A549 (cell line): ENCODE results near the gene COBLL1. TPM values are rescaled to one million over a fixed set of nuclear protein-coding genes. Genes with fewer than 3 reads are reported as not detected.

Experiments used
- ATAC-seq, 2 experiments: fragments of 200-7000 bp in 1 of 2; fragments of >200 bp in 1 of 2; cut with Nextera tagmentation in 1 of 2; cut with Tn5 transposase in 1 of 2; 3 replicates each; pipeline versions ENCODE4 v1.8.0 to v1.9.1; 2018 to 2020; ENCODE audit warnings: mild to moderate bottlenecking in 1 of 2, moderate library complexity in 1 of 2
- CTCF ChIA-PET: fragments of 300-600 bp; sonication (Branson Sonifier 250); formaldehyde crosslinking; extraction: SDS; loops from one replicate; lab custom pipeline; 2021; ENCODE audit warnings: antibody characterized with exemption, inconsistent platforms; lab: Yijun Ruan, JAX
- POLR2A ChIA-PET: fragments of 350-600 bp; formaldehyde crosslinking; extraction: SDS; loops from one replicate; lab custom pipeline; 2021; ENCODE audit warnings: antibody characterized with exemption, inconsistent platforms; lab: Yijun Ruan, JAX
- DNase-seq, 2 experiments: peaks; one replicate each; pipeline versions ENCODE4 v3.0.0 to v3.0.0-alpha.2; 2011 to 2016; ENCODE audit warnings: low read depth in 1 of 2, low spot score in 1 of 2
- FAIRE-seq: peaks from 2 replicates; lab custom pipeline; 2011; peaks lifted over from hg19 to GRCh38; lab: Jason Lieb, UNC
- H3K27ac ChIP-seq, 2 experiments: fragments of >200 bp; sonication (Bioruptor Twin); formaldehyde crosslinking; 3 replicates each; pipeline ENCODE4 v1.5.1; 2016 to 2017
- H3K4me1 ChIP-seq: fragments of >200 bp; sonication (Bioruptor Twin); formaldehyde crosslinking; 3 replicates; pipeline ENCODE4 v1.6.1; 2016
- H3K4me2 ChIP-seq: fragments of >200 bp; sonication (Bioruptor Twin); formaldehyde crosslinking; 3 replicates; pipeline ENCODE4 v1.6.1; 2016
- H3K4me3 ChIP-seq: fragments of >200 bp; sonication (Bioruptor Twin); formaldehyde crosslinking; 3 replicates; pipeline ENCODE4 v1.5.1; 2016
- H3K9me3 ChIP-seq: fragments of >200 bp; sonication (Bioruptor Twin); formaldehyde crosslinking; 3 replicates; pipeline ENCODE4 v1.6.1; 2016
- CBX2 ChIP-seq: fragments of 200-600 bp; sonication (generic); IDR thresholded peaks from 2 replicates; pipeline ENCODE4 v1.6.1; 2016; ENCODE audit warnings: low read depth, mild to moderate bottlenecking, borderline replicate concordance
- CHD2 ChIP-seq: fragments of 150-350 bp; IDR thresholded peaks from 2 replicates; pipeline ENCODE4 v1.6.1; 2014; ENCODE audit warnings: low read length; ENCODE audit not compliant: partially characterized antibody
- CHD4 ChIP-seq: fragments of 200-600 bp; sonication (generic); IDR thresholded peaks from 2 replicates; pipeline ENCODE4 v1.6.1; 2016; ENCODE audit warnings: antibody characterized with exemption, mild to moderate bottlenecking, borderline replicate concordance
- EHF ChIP-seq: fragments of 250-450 bp; sonication (Bioruptor Pico); IDR thresholded peaks from 2 replicates; pipeline ENCODE4 v1.5.0; 2020; ENCODE audit warnings: mild to moderate bottlenecking
- ESRRA ChIP-seq: fragments of 150-350 bp; IDR thresholded peaks from 2 replicates; pipeline ENCODE4 v1.6.1; 2014; ENCODE audit warnings: mild to moderate bottlenecking, low read length, borderline replicate concordance
- FOXS1 ChIP-seq: fragments of 250-450 bp; sonication (Bioruptor Pico); IDR thresholded peaks from 2 replicates; pipeline ENCODE4 v1.5.0; 2020; ENCODE audit warnings: mild to moderate bottlenecking, moderate library complexity
- GATA3 ChIP-seq: IDR thresholded peaks from 2 replicates; pipeline ENCODE4 v1.6.1; 2012; ENCODE audit warnings: borderline replicate concordance
- HOXA7 ChIP-seq: fragments of 250-450 bp; sonication (Bioruptor Pico); IDR thresholded peaks from 2 replicates; pipeline ENCODE4 v1.5.0; 2020; ENCODE audit warnings: mild to moderate bottlenecking, moderate library complexity
- JUNB ChIP-seq: fragments of >200 bp; sonication (Bioruptor Twin); formaldehyde crosslinking; IDR thresholded peaks from 2 replicates; pipeline ENCODE4 v1.6.1; 2016
- KDM1A ChIP-seq: fragments of 200-600 bp; sonication (generic); IDR thresholded peaks from 2 replicates; pipeline ENCODE4 v1.6.1; 2016; ENCODE audit warnings: low read depth, mild to moderate bottlenecking
- KDM5A ChIP-seq: fragments of 200-600 bp; sonication (generic); IDR thresholded peaks from 2 replicates; pipeline ENCODE4 v1.6.1; 2016; ENCODE audit warnings: antibody characterized with exemption, mild to moderate bottlenecking
- MAFK ChIP-seq: fragments of 450-650 bp; IDR thresholded peaks from 2 replicates; pipeline ENCODE4 v1.6.1; 2014; ENCODE audit not compliant: partially characterized antibody
- PHF8 ChIP-seq: fragments of 200-600 bp; sonication (generic); IDR thresholded peaks from 2 replicates; pipeline ENCODE4 v1.6.1; 2016; ENCODE audit warnings: low read depth, mild to moderate bottlenecking, antibody characterized with exemption, moderate library complexity, borderline replicate concordance
- POLR2AphosphoS2 ChIP-seq: conservative IDR thresholded peaks from 2 replicates; pipeline ENCODE4 v1.6.1; 2012; ENCODE audit warnings: low read length, improper control_type of control experiment, inconsistent platforms
- RAD21 ChIP-seq, 2 experiments: fragments of >200 bp in 1 of 2; sonication (Bioruptor Twin) in 1 of 2; formaldehyde crosslinking in 1 of 2; IDR thresholded peaks in 1 of 2; conservative IDR thresholded peaks in 1 of 2; 2 replicates in 1 of 2; 3 replicates in 1 of 2; pipeline ENCODE4 v1.6.1; 2012 to 2018; ENCODE audit warnings: inconsistent platforms in 1 of 2
- RFX5 ChIP-seq: fragments of 450-650 bp; IDR thresholded peaks from 2 replicates; pipeline ENCODE4 v1.7.1; 2014; ENCODE audit warnings: antibody characterized with exemption, mild to moderate bottlenecking, moderate library complexity
- RNF2 ChIP-seq: fragments of 200-600 bp; sonication (generic); IDR thresholded peaks from 2 replicates; pipeline ENCODE4 v1.6.1; 2016; ENCODE audit warnings: low read depth, mild to moderate bottlenecking, antibody characterized with exemption, moderate library complexity, borderline replicate concordance
- SREBF2 ChIP-seq: fragments of 450-650 bp; IDR thresholded peaks from 2 replicates; pipeline ENCODE4 v1.6.1; 2014; ENCODE audit warnings: mild to moderate bottlenecking, moderate library complexity
- ZFP36 ChIP-seq: fragments of 450-650 bp; IDR thresholded peaks from 2 replicates; pipeline ENCODE4 v1.6.1; 2014; ENCODE audit warnings: borderline replicate concordance; ENCODE audit not compliant: partially characterized antibody
- WGBS: methylation state at CpG from one replicate; pipeline ENCODE4 v1.1.6; 2017; ENCODE audit errors: missing lambda C conversion rate; 5-methylcytosine and 5-hydroxymethylcytosine counted together
- polyA plus RNA-seq, 4 experiments: library from polyadenylated mRNA; depleted of rRNA in 3 of 4; stranded (reverse); fragments of >200 nt; fragmentation: RNase III in 1 of 4; extraction: RNeasy Plus Mini Kit Qiagen cat#74134 plus additional on column Dnase treatment in 1 of 4; gene quantifications; 2 replicates in 3 of 4; 3 replicates in 1 of 4; pipeline ENCODE4 v1.2.3, GENCODE V29; 2011 to 2017
- TF ChIP-seq, protein P1 (sequence below): IDR thresholded peaks from 2 replicates; pipeline ENCODE4 v1.6.1; 2012; ENCODE audit warnings: low read depth, borderline replicate concordance
- TF ChIP-seq, protein P2 (sequence below): fragments of 200-600 bp; sonication (generic); IDR thresholded peaks from 2 replicates; pipeline ENCODE4 v1.6.1; 2016; ENCODE audit warnings: antibody characterized with exemption, mild to moderate bottlenecking, moderate library complexity
- TF ChIP-seq, protein P3 (sequence below): IDR thresholded peaks from 2 replicates; pipeline ENCODE4 v1.6.1; 2012
- TF ChIP-seq, protein P4 (sequence below): fragments of >200 bp; sonication (Bioruptor Twin); formaldehyde crosslinking; IDR thresholded peaks from 2 replicates; pipeline ENCODE4 v1.6.1; 2016
- TF ChIP-seq, protein P5 (sequence below): fragments of 250-450 bp; sonication (Bioruptor Pico); IDR thresholded peaks from 2 replicates; pipeline ENCODE4 v1.5.0; 2020; ENCODE audit warnings: low read depth, mild to moderate bottlenecking, moderate library complexity

The COBLL1 gene
- polyA plus RNA-seq, 2 of the 4 experiments (the other 2 are of a cell fraction) = 2.6 to 5.3 TPM

DNA sequence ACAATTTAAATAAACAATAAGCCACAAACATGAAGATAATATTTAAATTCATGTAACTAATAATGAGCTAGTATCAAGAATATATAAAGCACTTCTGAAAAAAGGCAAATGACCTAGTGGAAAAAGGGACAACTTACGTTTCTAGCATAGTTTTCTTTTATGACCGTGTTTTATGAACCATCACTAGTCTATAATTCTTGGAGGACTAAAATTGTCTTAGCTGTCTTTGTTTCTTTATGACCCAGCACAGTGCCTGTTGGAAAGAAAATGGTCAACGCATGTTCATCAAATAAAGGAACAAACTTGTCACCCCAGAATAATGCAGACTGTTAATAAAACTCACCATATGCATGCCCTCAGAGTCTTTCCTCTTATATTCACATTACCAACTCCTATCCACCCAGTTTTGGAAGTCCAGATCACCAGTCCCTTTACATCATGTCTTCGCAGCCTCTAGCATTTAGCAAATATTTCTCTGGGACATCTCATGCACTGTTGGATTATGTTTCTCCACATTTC, 162.9 kb downstream of the COBLL1 start:
- Histone ChIP-seq H3K9me3 (peaks cover 4% of the 10 kb centered on the region; the same call in 1 of the 3 replicates), H3K4me1 (0 out of 3 replicates have a peak, but pooled peaks cover 6% of the 10 kb centered on the region), H3K4me3 (no peak overlapping the region), H3K27ac (no peak overlapping the region), H3K4me2 (no peak overlapping the region)
- POLR2A ChIA-PET = no interaction called here
- WGBS = 94% methylated on average over 4 of the region's 4 CpGs
- FAIRE-seq = no peak
- DNase-seq = no peak
- ATAC-seq = no peak
- TF ChIP-seq SREBF2 = no peak
- TF ChIP-seq, protein P1, sequence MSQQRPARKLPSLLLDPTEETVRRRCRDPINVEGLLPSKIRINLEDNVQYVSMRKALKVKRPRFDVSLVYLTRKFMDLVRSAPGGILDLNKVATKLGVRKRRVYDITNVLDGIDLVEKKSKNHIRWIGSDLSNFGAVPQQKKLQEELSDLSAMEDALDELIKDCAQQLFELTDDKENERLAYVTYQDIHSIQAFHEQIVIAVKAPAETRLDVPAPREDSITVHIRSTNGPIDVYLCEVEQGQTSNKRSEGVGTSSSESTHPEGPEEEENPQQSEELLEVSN = no peak
- TF ChIP-seq JUNB = no peak
- TF ChIP-seq RNF2 = no peak
- TF ChIP-seq, protein P2, sequence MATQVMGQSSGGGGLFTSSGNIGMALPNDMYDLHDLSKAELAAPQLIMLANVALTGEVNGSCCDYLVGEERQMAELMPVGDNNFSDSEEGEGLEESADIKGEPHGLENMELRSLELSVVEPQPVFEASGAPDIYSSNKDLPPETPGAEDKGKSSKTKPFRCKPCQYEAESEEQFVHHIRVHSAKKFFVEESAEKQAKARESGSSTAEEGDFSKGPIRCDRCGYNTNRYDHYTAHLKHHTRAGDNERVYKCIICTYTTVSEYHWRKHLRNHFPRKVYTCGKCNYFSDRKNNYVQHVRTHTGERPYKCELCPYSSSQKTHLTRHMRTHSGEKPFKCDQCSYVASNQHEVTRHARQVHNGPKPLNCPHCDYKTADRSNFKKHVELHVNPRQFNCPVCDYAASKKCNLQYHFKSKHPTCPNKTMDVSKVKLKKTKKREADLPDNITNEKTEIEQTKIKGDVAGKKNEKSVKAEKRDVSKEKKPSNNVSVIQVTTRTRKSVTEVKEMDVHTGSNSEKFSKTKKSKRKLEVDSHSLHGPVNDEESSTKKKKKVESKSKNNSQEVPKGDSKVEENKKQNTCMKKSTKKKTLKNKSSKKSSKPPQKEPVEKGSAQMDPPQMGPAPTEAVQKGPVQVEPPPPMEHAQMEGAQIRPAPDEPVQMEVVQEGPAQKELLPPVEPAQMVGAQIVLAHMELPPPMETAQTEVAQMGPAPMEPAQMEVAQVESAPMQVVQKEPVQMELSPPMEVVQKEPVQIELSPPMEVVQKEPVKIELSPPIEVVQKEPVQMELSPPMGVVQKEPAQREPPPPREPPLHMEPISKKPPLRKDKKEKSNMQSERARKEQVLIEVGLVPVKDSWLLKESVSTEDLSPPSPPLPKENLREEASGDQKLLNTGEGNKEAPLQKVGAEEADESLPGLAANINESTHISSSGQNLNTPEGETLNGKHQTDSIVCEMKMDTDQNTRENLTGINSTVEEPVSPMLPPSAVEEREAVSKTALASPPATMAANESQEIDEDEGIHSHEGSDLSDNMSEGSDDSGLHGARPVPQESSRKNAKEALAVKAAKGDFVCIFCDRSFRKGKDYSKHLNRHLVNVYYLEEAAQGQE = no peak
- no peak for TF ChIP-seq KDM5A
- TF ChIP-seq CHD2 = no peak
- no peak for TF ChIP-seq ZFP36
- no peak for TF ChIP-seq POLR2AphosphoS2
- TF ChIP-seq, protein P3, sequence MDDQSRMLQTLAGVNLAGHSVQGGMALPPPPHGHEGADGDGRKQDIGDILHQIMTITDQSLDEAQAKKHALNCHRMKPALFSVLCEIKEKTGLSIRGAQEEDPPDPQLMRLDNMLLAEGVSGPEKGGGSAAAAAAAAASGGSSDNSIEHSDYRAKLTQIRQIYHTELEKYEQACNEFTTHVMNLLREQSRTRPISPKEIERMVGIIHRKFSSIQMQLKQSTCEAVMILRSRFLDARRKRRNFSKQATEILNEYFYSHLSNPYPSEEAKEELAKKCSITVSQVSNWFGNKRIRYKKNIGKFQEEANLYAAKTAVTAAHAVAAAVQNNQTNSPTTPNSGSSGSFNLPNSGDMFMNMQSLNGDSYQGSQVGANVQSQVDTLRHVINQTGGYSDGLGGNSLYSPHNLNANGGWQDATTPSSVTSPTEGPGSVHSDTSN = no peak
- TF ChIP-seq KDM1A = no peak
- no peak for TF ChIP-seq GATA3
- no peak for TF ChIP-seq RFX5
- no peak for TF ChIP-seq EHF (CRISPR knock-in tag)
- CTCF ChIA-PET = no interaction called here

DNA sequence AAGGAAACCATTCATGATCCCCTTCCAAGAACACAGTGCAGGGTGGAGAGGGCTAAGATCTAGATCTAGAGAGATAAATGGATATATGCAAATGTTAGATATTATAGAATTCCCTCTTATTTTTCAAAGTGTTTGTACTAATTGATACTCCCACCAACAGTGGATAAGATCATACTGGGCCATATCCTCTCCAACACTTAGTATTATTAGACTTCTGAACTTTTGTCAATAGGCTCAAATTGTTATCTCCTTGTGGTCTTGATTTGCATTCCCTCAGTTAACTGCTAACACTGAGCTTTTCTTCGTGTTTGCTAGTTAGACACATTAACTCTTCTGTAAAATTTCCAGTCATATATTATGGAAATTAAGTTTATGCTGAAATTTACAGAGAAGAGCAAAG, 163.9 kb downstream of the COBLL1 start:
- H3K27ac ChIP-seq = no peak overlapping the region
- CTCF ChIA-PET = interaction anchor here (0.6 kb wide), 1 partner anchor 118 kb away, joined by 3 read pairs; no protein-coding TSS in a partner anchor

DNA sequence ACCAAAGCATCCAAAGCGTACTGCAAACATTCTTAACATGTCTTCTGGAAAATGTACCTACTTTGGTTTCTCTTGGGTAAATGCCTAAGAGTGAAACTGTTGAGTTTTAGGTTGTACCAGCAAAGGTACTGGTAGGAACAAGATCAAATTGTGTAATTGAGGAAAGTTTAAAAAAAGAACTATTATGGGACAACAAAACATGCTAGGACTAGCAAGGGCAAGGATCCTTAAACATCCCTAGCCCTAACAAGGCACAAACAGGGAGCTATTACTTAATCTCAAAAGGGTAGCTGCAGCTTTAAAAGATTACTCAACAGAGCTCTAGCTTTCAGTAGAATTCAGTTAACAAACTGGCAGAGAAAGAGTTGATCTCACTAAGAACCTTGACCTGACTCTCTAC, 164.4 kb downstream of the COBLL1 start:
- Histone ChIP-seq H3K4me1 (0 out of 3 replicates have a peak, but pooled peaks cover 6% of the 10 kb centered on the region), H3K4me2 (no peak overlapping the region), H3K9me3 (peaks cover 4% of the 10 kb centered on the region; the same call in 1 of the 3 replicates), H3K27ac (no peak overlapping the region), H3K4me3 (no peak overlapping the region)
- ChIA-PET CTCF (interaction anchor here (0.6 kb wide), 1 partner anchor 117 kb away, joined by 3 read pairs; no protein-coding TSS in a partner anchor), POLR2A (no interaction called here)
- 74% methylated on average over 1 of the region's 1 CpG for WGBS
- FAIRE-seq = no peak
- no peak for ATAC-seq
- no peak for DNase-seq
- TF ChIP-seq, protein P4, sequence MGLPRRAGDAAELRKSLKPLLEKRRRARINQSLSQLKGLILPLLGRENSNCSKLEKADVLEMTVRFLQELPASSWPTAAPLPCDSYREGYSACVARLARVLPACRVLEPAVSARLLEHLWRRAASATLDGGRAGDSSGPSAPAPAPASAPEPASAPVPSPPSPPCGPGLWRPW = no peak
- TF ChIP-seq, protein P2 = no peak
- no peak for TF ChIP-seq ESRRA
- no peak for TF ChIP-seq CHD4
- TF ChIP-seq RAD21 (conservative IDR thresholded peaks at IDR 0.05 in 1 of 2, IDR thresholded peaks at IDR 0.05 in 1 of 2) = no peak
- no peak for TF ChIP-seq HOXA7 (CRISPR knock-in tag)
- TF ChIP-seq PHF8 = no peak
- TF ChIP-seq CBX2 = no peak

More for the DNA sequence above, 163.9 kb downstream of the COBLL1 start:
- Histone ChIP-seq H3K4me2 (no peak overlapping the region), H3K4me1 (0 out of 3 replicates have a peak, but pooled peaks cover 6% of the 10 kb centered on the region), H3K9me3 (peaks cover 4% of the 10 kb centered on the region; the same call in 1 of the 3 replicates), H3K4me3 (no peak overlapping the region)
- POLR2A ChIA-PET = no interaction called here
- TF ChIP-seq MAFK (no peak), SREBF2 (no peak), KDM5A (no peak), RFX5 (no peak), FOXS1 (CRISPR knock-in tag) (no peak)
- TF ChIP-seq, protein P5, sequence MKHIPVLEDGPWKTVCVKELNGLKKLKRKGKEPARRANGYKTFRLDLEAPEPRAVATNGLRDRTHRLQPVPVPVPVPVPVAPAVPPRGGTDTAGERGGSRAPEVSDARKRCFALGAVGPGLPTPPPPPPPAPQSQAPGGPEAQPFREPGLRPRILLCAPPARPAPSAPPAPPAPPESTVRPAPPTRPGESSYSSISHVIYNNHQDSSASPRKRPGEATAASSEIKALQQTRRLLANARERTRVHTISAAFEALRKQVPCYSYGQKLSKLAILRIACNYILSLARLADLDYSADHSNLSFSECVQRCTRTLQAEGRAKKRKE (CRISPR knock-in tag) = no peak
- FAIRE-seq = no peak
- no peak for ATAC-seq
- no peak for DNase-seq
- 21% methylated on average over 1 of the region's 1 CpG for WGBS
